NCI-H524 (cell line): ENCODE data around the gene VPS26B.
"Not testable (repeated sequence)": the region's sequence is repeated elsewhere in the genome, so short reads cannot be mapped to it uniquely, and the experiment has no call there.

Experiments used
- DNase-seq, 2 experiments: peaks; one replicate each; lab custom pipeline; 2025; lab: John Stamatoyannopoulos, UW

The VPS26B gene

GRCh38 chr11:134282121-134283045 is 57.9 kb downstream of the VPS26B start:
- no peak for DNase-seq

- DNase-seq = no peak
Measured at GRCh38 chr11:134283461-134284230, 59.2 kb downstream of the VPS26B start.

GRCh38 chr11:134284349-134284748 is 59.9 kb downstream of the VPS26B start:
- not testable (repeated sequence) for DNase-seq

GRCh38 chr11:134287561-134287960 is 63.1 kb downstream of the VPS26B start:
- DNase-seq = no peak

- DNase-seq = no peak
Measured at GRCh38 chr11:134288486-134288885, 64.0 kb downstream of the VPS26B start.

- DNase-seq = no peak
Measured at GRCh38 chr11:134289167-134289566, 64.7 kb downstream of the VPS26B start.

DNA sequence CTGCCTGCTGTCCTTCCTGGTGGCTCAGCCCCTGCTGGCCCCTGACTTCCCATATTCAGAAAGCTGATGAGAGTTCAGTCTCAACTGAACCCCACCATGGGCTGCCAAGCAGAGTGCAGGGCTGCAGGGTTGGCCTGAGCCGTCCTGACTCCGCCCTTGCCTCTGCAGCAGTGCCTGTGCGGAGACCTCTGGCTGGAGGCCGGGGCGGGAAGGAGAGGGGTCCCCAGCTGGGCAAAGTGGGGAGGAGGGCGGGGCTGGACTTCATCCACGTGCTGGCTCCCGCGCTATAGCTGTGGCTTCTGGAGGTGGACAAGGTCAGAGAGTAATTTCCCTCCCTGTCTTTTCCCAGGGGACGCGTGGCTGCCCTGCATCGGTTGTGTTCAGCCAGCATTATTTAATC is 65.3 kb downstream of the VPS26B start:
- DNase-seq = no peak

GRCh38 chr11:134290646-134291045 is 66.2 kb downstream of the VPS26B start:
- DNase-seq = no peak

- no peak for DNase-seq
Measured at GRCh38 chr11:134291196-134291595, 66.7 kb downstream of the VPS26B start.

DNA sequence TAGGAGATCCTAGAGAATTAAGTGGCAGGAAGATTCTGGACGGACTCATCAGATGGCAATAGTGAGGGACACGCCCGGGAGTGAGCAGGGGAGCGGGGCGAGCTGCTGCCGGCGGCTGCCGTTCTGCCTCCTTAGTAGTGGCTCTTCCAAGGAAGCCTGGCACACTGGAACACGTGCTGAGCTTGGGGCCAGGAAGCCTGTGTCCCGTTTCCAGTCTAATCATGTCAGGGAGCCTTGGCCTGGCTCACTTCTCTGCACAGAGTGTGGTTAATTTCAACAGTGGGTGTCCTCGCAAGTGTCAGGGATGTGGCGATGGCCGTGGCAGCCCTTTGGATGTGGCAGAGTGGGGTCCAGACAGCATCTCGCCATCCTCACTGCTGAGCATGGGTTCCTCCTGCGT is 68.2 kb downstream of the VPS26B start:
- no peak for DNase-seq

DNA sequence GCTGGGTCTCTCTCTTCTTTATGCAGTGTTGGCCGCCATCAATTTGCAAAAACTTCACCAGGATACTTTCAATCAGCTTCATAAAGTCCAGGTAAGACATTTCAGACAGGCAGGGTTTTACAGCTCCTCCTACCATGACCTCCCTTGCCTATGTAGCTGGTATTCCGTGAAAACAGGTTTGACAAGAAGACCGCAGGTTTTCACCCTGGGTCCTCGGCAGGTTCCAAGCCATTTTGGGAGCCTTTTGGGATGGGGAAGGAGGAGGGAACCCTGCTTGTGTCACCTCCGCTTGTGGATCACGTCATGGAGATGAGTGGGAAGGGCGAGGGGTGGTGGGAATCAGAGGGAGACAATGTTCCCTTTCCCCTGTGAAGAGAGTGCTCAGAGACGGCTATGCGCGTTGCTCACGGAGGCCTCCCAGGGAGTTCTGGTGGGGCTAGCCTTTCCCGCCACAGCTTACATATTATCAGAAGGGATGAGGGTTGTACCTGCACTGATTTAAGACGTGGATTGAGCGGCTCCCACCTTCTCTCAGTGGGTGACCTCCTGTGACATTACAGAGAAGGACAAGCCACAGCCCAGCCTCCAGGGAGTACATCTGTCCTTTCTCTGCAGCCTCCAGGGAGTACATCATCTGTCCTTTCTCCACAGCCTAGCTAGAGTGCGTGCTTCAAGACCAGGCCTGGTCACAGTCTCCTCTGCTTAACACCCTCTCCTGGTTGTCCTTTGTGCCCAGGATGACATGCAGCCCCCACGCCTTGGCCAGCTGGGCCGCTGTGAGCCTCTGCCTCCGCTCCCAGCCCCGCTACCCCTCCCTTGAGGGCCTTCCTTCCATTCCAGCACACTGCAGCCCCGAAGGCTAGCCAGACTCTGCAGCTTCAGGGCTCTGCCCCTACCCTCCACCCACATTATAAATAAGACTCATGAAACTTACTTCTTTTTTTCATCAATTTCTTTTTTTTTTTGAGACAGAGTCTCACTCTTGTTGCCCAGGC is 68.9 kb downstream of the VPS26B start:
- no peak for DNase-seq

- no peak for DNase-seq
Measured at GRCh38 chr11:134294664-134295063, 70.2 kb downstream of the VPS26B start.
